Measurements from ENCODE around the gene ABCA2. TPM values are rescaled to one million over a fixed set of nuclear protein-coding genes. Genes with fewer than 3 reads are reported as not detected.

The ABCA2 gene
- total RNA-seq, 1 donor from 2014 or later = 7.5 TPM

DNA sequence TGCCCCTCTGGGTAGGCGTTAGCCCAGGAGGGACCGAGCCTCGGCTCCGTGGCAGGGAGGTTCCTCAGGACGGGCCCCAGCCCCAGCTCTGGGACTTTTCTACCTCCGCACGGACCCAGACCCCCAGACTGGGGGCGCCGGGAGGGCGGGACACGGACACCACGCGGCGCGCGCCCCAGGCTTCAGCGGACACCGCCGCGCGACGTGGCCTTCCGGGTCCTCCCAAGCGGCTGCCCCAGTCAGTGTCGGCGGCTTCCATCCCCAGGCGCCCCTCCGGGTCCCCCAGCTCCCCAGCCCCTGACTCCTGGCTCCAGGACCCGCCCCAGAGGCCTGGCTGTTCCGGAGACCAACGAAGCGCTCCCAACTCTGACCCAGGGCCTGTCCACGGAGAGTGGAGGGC is 42.2 kb downstream of the ABCA2 start:
- ChIA-PET CTCF (no interaction called here), POLR2A (interaction anchor here (1.3 kb wide), 1 partner anchor 10 kb away, joined by 3 read pairs; the partner anchor contains the start of gene CLIC3)
- TF ChIP-seq, protein P1, sequence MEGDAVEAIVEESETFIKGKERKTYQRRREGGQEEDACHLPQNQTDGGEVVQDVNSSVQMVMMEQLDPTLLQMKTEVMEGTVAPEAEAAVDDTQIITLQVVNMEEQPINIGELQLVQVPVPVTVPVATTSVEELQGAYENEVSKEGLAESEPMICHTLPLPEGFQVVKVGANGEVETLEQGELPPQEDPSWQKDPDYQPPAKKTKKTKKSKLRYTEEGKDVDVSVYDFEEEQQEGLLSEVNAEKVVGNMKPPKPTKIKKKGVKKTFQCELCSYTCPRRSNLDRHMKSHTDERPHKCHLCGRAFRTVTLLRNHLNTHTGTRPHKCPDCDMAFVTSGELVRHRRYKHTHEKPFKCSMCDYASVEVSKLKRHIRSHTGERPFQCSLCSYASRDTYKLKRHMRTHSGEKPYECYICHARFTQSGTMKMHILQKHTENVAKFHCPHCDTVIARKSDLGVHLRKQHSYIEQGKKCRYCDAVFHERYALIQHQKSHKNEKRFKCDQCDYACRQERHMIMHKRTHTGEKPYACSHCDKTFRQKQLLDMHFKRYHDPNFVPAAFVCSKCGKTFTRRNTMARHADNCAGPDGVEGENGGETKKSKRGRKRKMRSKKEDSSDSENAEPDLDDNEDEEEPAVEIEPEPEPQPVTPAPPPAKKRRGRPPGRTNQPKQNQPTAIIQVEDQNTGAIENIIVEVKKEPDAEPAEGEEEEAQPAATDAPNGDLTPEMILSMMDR (IDR thresholded peaks at IDR 0.05) = no peak
- Mint-ChIP-seq H3K27ac (no peak overlapping the region), H3K4me1 (peaks cover 2% of the 10 kb centered on the region), H3K9me3 (no peaks in the 10 kb centered on the region), H3K36me3 (ENCODE audit: low read depth) (no peaks in the 10 kb centered on the region), H3K4me3 (no peak overlapping the region), H3K27me3 (peaks cover 31% of the 10 kb centered on the region)
- intact Hi-C loops (cut with micrococcal nuclease) = no loop called here
- ATAC-seq (ENCODE audit: low read depth) (no peak), DNase-seq (no peak)

DNA sequence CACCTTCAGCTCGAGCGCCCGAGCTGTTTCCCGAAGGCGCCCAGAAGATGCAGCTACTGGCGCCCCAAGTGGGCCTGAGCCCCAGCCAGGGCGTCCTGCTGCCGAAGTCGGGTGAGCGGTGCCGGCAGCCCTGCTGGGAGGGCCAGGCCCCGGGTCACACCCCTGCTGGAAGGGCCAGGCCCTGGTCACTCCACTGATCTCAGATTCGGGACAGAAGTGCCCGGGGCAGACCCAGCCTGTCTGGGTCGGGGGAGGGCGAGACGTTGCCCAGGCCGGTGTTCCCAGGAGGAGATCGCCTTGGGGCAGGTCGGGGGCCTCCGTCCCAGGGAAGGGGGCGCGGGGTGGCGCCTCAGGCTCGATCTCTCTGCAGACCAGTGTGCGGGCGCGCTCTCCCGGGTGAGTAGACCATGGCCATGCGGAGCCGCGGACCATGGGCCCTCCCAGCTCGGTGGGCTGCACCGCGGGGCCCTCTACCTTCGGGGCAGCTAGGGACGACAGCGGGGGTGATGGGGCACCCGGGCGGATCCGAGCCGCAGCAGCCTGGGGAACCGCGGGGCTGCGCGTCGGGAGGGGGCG is 42.9 kb downstream of the ABCA2 start:
- TF ChIP-seq, protein P1 (IDR thresholded peaks at IDR 0.05) = no peak
- Mint-ChIP-seq H3K27me3 (peaks cover 37% of the 10 kb centered on the region), H3K27ac (no peak overlapping the region), H3K4me3 (no peak overlapping the region), H3K4me1 (peaks cover 2% of the 10 kb centered on the region), H3K36me3 (ENCODE audit: low read depth) (no peaks in the 10 kb centered on the region), H3K9me3 (no peaks in the 10 kb centered on the region)
- intact Hi-C loops (cut with micrococcal nuclease) = no loop called here
- CTCF ChIA-PET = no interaction called here
- POLR2A ChIA-PET = no interaction called here
- no peak for ATAC-seq (ENCODE audit: low read depth)
- no peak for DNase-seq

- H3K4me1 Mint-ChIP-seq = peaks cover 2% of the 10 kb centered on the region
- peaks cover 37% of the 10 kb centered on the region for H3K27me3 Mint-ChIP-seq
- no peak overlapping the region for H3K4me3 Mint-ChIP-seq
- CTCF ChIA-PET = no interaction called here
- TF ChIP-seq, protein P1 (IDR thresholded peaks at IDR 0.05) = no peak
- DNase-seq (no peak), ATAC-seq (ENCODE audit: low read depth) (no peak)
- intact Hi-C loops (cut with micrococcal nuclease) = no loop called here
- no peaks in the 10 kb centered on the region for H3K9me3 Mint-ChIP-seq
- POLR2A ChIA-PET = no interaction called here
- H3K36me3 Mint-ChIP-seq (ENCODE audit: low read depth) = no peaks in the 10 kb centered on the region
- no peak overlapping the region for H3K27ac Mint-ChIP-seq
These were observed 43.5 kb downstream of the ABCA2 start for GRCh38 chr9:136984464-136985026.

DNA sequence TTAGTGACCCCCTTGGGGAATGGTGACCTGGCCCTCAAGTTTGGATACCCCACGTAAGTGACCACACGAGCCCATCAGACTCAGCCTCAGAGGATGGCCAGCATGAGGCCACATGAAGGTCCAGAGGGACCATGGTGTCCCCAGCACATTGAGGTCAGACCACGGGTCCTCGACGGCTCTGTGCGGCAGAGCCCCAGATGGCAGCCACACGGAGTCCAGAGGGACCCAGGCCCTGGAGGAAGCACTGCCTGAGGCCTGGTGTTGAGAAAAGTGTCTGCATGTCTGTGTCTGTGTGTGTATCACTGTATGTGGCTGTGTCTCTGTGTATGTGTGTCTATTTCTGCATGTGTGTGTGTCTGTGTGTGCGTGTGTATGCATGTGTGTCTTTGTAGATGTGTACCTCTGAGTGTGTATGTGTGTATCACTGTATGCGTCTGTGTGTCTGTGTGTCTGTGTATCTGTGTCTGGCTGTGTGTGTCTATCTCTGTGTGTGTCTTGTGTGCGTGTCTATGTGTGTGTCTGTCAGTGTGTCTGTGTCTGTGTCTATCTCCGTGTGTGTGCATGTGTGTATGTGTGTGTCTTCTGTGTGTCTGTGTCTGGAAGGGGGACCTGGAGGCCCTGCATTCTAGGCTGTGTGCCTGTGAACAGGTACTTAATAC is 44.3 kb downstream of the ABCA2 start:
- no peak overlapping the region for H3K27ac Mint-ChIP-seq
- no peak for ATAC-seq (ENCODE audit: low read depth)
- POLR2A ChIA-PET = no interaction called here

GRCh38 chr9:136983167-136983566 is 44.9 kb downstream of the ABCA2 start:
- no peak for ATAC-seq (ENCODE audit: low read depth)
- ChIA-PET CTCF (no interaction called here), POLR2A (no interaction called here)
- no peaks in the 10 kb centered on the region for H3K36me3 Mint-ChIP-seq (ENCODE audit: low read depth)
- intact Hi-C loops (cut with micrococcal nuclease) = no loop called here
- H3K4me3 Mint-ChIP-seq = no peak overlapping the region
- H3K4me1 Mint-ChIP-seq = peaks cover 2% of the 10 kb centered on the region
- no peak overlapping the region for H3K27ac Mint-ChIP-seq
- H3K27me3 Mint-ChIP-seq = peaks cover 37% of the 10 kb centered on the region
- TF ChIP-seq, protein P1 (IDR thresholded peaks at IDR 0.05) = no peak
- no peak for DNase-seq
- H3K9me3 Mint-ChIP-seq = no peaks in the 10 kb centered on the region

More for the DNA sequence above, 44.3 kb downstream of the ABCA2 start:
- CTCF ChIA-PET = no interaction called here
- no peak for DNase-seq
- Mint-ChIP-seq H3K4me3 (no peak overlapping the region), H3K9me3 (no peaks in the 10 kb centered on the region), H3K36me3 (ENCODE audit: low read depth) (no peaks in the 10 kb centered on the region), H3K27me3 (peaks cover 37% of the 10 kb centered on the region), H3K4me1 (peaks cover 2% of the 10 kb centered on the region)
- intact Hi-C loops (cut with micrococcal nuclease) = no loop called here
- TF ChIP-seq, protein P1 (IDR thresholded peaks at IDR 0.05) = no peak
